Measurements from ENCODE around the gene PEMT. TPM values are rescaled to one million over a fixed set of nuclear protein-coding genes. Genes with fewer than 3 reads are reported as not detected.
A peak's percentile ranks its signal among the peaks of the same experiment; 100 is the strongest.

Gene PEMT
- total and polyA plus RNA-seq, 9 of the 15 experiments (the other 6 are each of a cell fraction or from before 2014, with no cell fraction given): 1.4 to 36.4 (median 13.6) TPM

DNA sequence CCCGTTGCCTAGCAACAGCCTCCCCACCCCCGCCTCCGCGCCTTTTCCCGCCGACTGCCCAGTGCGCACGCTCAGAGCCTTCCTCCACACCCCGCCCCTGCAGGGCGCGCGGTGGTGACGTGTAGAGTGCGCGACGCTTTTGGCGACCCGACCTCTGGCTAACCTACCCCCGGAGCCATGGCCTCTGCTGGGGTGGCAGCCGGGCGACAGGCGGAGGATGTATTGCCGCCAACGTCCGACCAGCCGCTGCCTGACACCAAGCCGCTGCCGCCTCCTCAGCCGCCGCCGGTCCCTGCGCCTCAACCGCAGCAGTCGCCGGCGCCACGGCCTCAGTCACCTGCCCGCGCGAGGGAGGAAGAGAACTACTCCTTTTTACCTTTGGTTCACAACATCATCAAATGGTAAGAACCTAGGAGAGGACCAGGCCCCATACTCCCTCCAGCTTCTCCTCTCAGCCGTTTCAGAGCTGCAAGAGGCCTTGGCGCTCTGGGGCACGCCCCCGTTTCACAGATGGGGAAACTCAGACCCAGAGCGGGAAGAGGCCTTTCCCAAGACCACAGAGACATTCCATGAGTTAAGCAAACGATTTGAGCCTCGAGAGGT, 114.5 kb downstream of the PEMT start, which contains the start of gene MED9 (continued):
- TF ChIP-seq TAF15 (IDR thresholded peaks at IDR 0.05; ENCODE audit: low read depth, low read length): no peak
- no peak for TF ChIP-seq CREBBP (IDR thresholded peaks at IDR 0.05; ENCODE audit: low read depth, low read length)
- no peak for TF ChIP-seq ARNT (IDR thresholded peaks at IDR 0.05)
- TF ChIP-seq ATF7 (IDR thresholded peaks at IDR 0.05): peak; percentile 51
- TF ChIP-seq SUPT5H (IDR thresholded peaks at IDR 0.05): peak; percentile 74
- no peak for TF ChIP-seq SFPQ (IDR thresholded peaks at IDR 0.05; ENCODE audit: low read depth, low read length)
- TF ChIP-seq ZNF146 (CRISPR knock-in tag; IDR thresholded peaks at IDR 0.05; ENCODE audit: unreplicated experiment): no peak
- TF ChIP-seq, protein P1, sequence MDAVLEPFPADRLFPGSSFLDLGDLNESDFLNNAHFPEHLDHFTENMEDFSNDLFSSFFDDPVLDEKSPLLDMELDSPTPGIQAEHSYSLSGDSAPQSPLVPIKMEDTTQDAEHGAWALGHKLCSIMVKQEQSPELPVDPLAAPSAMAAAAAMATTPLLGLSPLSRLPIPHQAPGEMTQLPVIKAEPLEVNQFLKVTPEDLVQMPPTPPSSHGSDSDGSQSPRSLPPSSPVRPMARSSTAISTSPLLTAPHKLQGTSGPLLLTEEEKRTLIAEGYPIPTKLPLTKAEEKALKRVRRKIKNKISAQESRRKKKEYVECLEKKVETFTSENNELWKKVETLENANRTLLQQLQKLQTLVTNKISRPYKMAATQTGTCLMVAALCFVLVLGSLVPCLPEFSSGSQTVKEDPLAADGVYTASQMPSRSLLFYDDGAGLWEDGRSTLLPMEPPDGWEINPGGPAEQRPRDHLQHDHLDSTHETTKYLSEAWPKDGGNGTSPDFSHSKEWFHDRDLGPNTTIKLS (IDR thresholded peaks at IDR 0.05; ENCODE audit: borderline replicate concordance, low read depth): peak; percentile 37; the same call in 1 of the 2 replicates
- TF ChIP-seq COPS2 (conservative IDR thresholded peaks at IDR 0.05): no peak
- TF ChIP-seq ZNF408 (CRISPR knock-in tag; IDR thresholded peaks at IDR 0.05; ENCODE audit: low read depth): no peak
- peak; percentile 46; the same call in 1 of the 2 replicates for TF ChIP-seq L3MBTL2 (IDR thresholded peaks at IDR 0.05)
- no peak for TF ChIP-seq ZFP30 (CRISPR knock-in tag; IDR thresholded peaks at IDR 0.05; ENCODE audit: borderline replicate concordance)
- no peak for TF ChIP-seq ZNF77 (CRISPR knock-in tag; IDR thresholded peaks at IDR 0.05)
- no peak for TF ChIP-seq TRIM28 (IDR thresholded peaks at IDR 0.05)
- no peak for TF ChIP-seq NFRKB (IDR thresholded peaks at IDR 0.05; ENCODE audit: low read depth)
- peak in 1 of 2 experiments; percentile 21; a peak in 1 of 4 replicates for TF ChIP-seq RCOR1 (IDR thresholded peaks at IDR 0.05; ENCODE audit: borderline replicate concordance in 1 of 2, low read depth in 2 of 2, low read length in 2 of 2)
- no peak for TF ChIP-seq ZNF445 (CRISPR knock-in tag; IDR thresholded peaks at IDR 0.05; ENCODE audit: low read depth)
- TF ChIP-seq MYC (IDR thresholded peaks at IDR 0.05; ENCODE audit: low read depth, low read length): peak; percentile 66
- no peak for TF ChIP-seq MYC (CRISPR knock-in tag; IDR thresholded peaks at IDR 0.05; ENCODE audit: borderline replicate concordance, low read depth)
- TF ChIP-seq IRF1 (CRISPR knock-in tag; IDR thresholded peaks at IDR 0.05; ENCODE audit: borderline replicate concordance): no peak
- TF ChIP-seq ZNF584 (CRISPR knock-in tag; IDR thresholded peaks at IDR 0.05; ENCODE audit: low read depth): no peak
- no peak for TF ChIP-seq ZNF175 (CRISPR knock-in tag; IDR thresholded peaks at IDR 0.05; ENCODE audit: low read depth)
- TF ChIP-seq, protein P2, sequence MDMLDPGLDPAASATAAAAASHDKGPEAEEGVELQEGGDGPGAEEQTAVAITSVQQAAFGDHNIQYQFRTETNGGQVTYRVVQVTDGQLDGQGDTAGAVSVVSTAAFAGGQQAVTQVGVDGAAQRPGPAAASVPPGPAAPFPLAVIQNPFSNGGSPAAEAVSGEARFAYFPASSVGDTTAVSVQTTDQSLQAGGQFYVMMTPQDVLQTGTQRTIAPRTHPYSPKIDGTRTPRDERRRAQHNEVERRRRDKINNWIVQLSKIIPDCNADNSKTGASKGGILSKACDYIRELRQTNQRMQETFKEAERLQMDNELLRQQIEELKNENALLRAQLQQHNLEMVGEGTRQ (CRISPR knock-in tag; IDR thresholded peaks at IDR 0.05): no peak
- no peak for TF ChIP-seq MEF2D (tag; conservative IDR thresholded peaks at IDR 0.05; ENCODE audit: low read depth)
- TF ChIP-seq XRCC3 (IDR thresholded peaks at IDR 0.05): no peak

Data from K562 (cell line).